K562 (cell line): ENCODE data around the gene CCDC60. TPM values are rescaled to one million over a fixed set of nuclear protein-coding genes. Genes with fewer than 3 reads are reported as not detected.

Experiments used
- ATAC-seq: fragments of 200-7000 bp; cut with Tn5 transposase; 3 replicates; pipeline ENCODE4 v1.9.1; 2020; ENCODE audit warnings: moderate library complexity
- BruUV-seq: library from RNA; stranded (reverse); fragments of 400-500 nt; replicated peaks from 2 replicates; lab custom pipeline; 2021; lab: Mats Ljungman, UMichigan
- CTCF ChIA-PET: fragments of 300-600 bp; formaldehyde crosslinking; extraction: SDS; loops from one replicate; lab custom pipeline; 2021; ENCODE audit warnings: low intra/inter-chr PET ratio; lab: Yijun Ruan, JAX
- POLR2A ChIA-PET: fragments of 300-600, 350-650 bp; sonication (Branson Sonifier 250); formaldehyde crosslinking; extraction: SDS; loops from one replicate; lab custom pipeline; 2021; ENCODE audit warnings: antibody characterized with exemption, inconsistent platforms; lab: Yijun Ruan, JAX
- DNase-seq, 4 experiments: peaks; one replicate each; pipeline versions ENCODE4 v3.0.0 to v3.0.0-alpha.2; 2011 to 2018; ENCODE audit warnings: low spot score in 3 of 4, mixed read lengths in 3 of 4; ENCODE audit errors: extremely low read depth in 1 of 4
- FAIRE-seq: peaks from 2 replicates; lab custom pipeline; 2011; peaks lifted over from hg19 to GRCh38; lab: Jason Lieb, UNC
- H2AFZ ChIP-seq: 2 replicates; pipeline ENCODE4 v1.6.0; 2011; ENCODE audit warnings: low read depth, low read length, control low read depth, inconsistent platforms
- H3K27ac ChIP-seq: fragments of 200-600 bp; 3 replicates; pipeline ENCODE4 v1.8.0; 2011; ENCODE audit warnings: low read depth, mild to moderate bottlenecking, control low read depth, inconsistent platforms, low read length, moderate library complexity, mixed read lengths; ENCODE audit errors: extremely low read depth
- H3K27me3 ChIP-seq, 2 experiments: fragments of 300-600 bp in 1 of 2; 2 replicates in 1 of 2; 3 replicates in 1 of 2; pipeline versions ENCODE4 v1.6.0 to v1.8.0; 2011; ENCODE audit warnings: inconsistent platforms in 2 of 2, low read length in 2 of 2, mild to moderate bottlenecking in 1 of 2, mixed read lengths in 1 of 2, moderate library complexity in 1 of 2; ENCODE audit not compliant: control insufficient read depth in 2 of 2, insufficient read depth in 2 of 2
- H3K36me3 ChIP-seq: fragments of 300-600 bp; 3 replicates; pipeline ENCODE4 v1.8.0; 2011; ENCODE audit warnings: mild to moderate bottlenecking, low read length, inconsistent platforms; ENCODE audit not compliant: control insufficient read depth, insufficient read depth
- H3K4me1 ChIP-seq, 2 experiments: fragments of 200-600 bp in 1 of 2; replicated peaks in 1 of 2; 2 replicates in 1 of 2; 3 replicates in 1 of 2; pipeline versions ENCODE4 v1.5.1 to v1.8.0; 2011; ENCODE audit warnings: inconsistent platforms in 2 of 2, low read length in 2 of 2, mild to moderate bottlenecking in 1 of 2, mixed read lengths in 1 of 2, moderate library complexity in 1 of 2; ENCODE audit not compliant: control insufficient read depth in 2 of 2, insufficient read depth in 2 of 2
- H3K4me2 ChIP-seq: 2 replicates; pipeline ENCODE4 v1.6.1; 2011; ENCODE audit warnings: low read length, control low read depth, inconsistent platforms, mixed read lengths; ENCODE audit not compliant: insufficient read depth
- H3K4me3 ChIP-seq: fragments of 200-600 bp; sonication (generic), shearing (Covaris generic); 2 replicates; pipeline ENCODE4 v1.5.1; 2016; ENCODE audit warnings: control low read depth, inconsistent platforms
- H3K79me2 ChIP-seq: fragments of 200-600 bp; 3 replicates; pipeline ENCODE4 v1.8.0; 2011; ENCODE audit warnings: low read length, inconsistent platforms; ENCODE audit not compliant: control insufficient read depth, insufficient read depth
- H3K9ac ChIP-seq, 2 experiments: 2 replicates each; pipeline versions ENCODE4 v1.6.0 to v1.6.1; 2011; ENCODE audit warnings: low read depth in 2 of 2, low read length in 2 of 2, control low read depth in 1 of 2, inconsistent platforms in 1 of 2, mild to moderate bottlenecking in 1 of 2, mixed read lengths in 1 of 2; ENCODE audit not compliant: insufficient read depth in 1 of 2
- H3K9me1 ChIP-seq: one replicate; pipeline ENCODE4 v1.6.0; 2011; ENCODE audit warnings: inconsistent platforms, mild to moderate bottlenecking, low read length, moderate library complexity; ENCODE audit not compliant: control insufficient read depth, insufficient read depth
- H3K9me3 ChIP-seq: replicated peaks from 2 replicates; pipeline ENCODE4 v1.5.1; 2011; ENCODE audit warnings: low read depth, low read length, inconsistent platforms; ENCODE audit not compliant: control insufficient read depth, insufficient read depth
- H4K20me1 ChIP-seq: replicated peaks from 2 replicates; pipeline ENCODE4 v1.6.1; 2011; ENCODE audit warnings: low read length, inconsistent platforms, mixed read lengths; ENCODE audit not compliant: control insufficient read depth, insufficient read depth
- CREBBP ChIP-seq: IDR thresholded peaks from one replicate; pipeline ENCODE4 v1.6.1; 2012; ENCODE audit warnings: low read depth, mild to moderate bottlenecking, control low read depth, inconsistent platforms, low read length
- GTF3C2 ChIP-seq: IDR thresholded peaks from 3 replicates; pipeline ENCODE4 v1.6.1; 2011; ENCODE audit warnings: borderline replicate concordance, mild to moderate bottlenecking, moderate library complexity; ENCODE audit not compliant: insufficient read length; ENCODE audit errors: extremely low read depth
- MAFG ChIP-seq: fragments of 450-650 bp; conservative IDR thresholded peaks from 2 replicates; pipeline ENCODE4 v1.6.1; 2016; ENCODE audit warnings: missing genetic modification characterization, missing compliant biosample characterization
- MNT ChIP-seq, 2 experiments: fragments of 450-650 bp; conservative IDR thresholded peaks; 2 replicates each; pipeline ENCODE4 v1.6.1; 2017; ENCODE audit warnings: mild to moderate bottlenecking in 2 of 2, moderate library complexity in 2 of 2
- NR0B1 ChIP-seq: fragments of 450-650 bp; IDR thresholded peaks from one replicate; pipeline ENCODE4 v1.6.1; 2018; ENCODE audit warnings: mild to moderate bottlenecking, moderate library complexity; ENCODE audit not compliant: partially characterized antibody
- NR2C1 ChIP-seq, 2 experiments: fragments of 450-650 bp; IDR thresholded peaks; 2 replicates each; pipeline ENCODE4 v1.6.1; 2017; ENCODE audit warnings: mild to moderate bottlenecking in 2 of 2, antibody characterized with exemption in 1 of 2, inconsistent platforms in 1 of 2, missing compliant biosample characterization in 1 of 2, missing genetic modification characterization in 1 of 2
- POLR2A ChIP-seq: fragments of 450-650 bp; conservative IDR thresholded peaks from 2 replicates; pipeline ENCODE4 v1.6.1; 2016
- RBM22 ChIP-seq: fragments of 200-400 bp; formaldehyde crosslinking; IDR thresholded peaks from 2 replicates; pipeline ENCODE4 v1.6.1; 2018; ENCODE audit warnings: low read length, low read depth; ENCODE audit not compliant: poor library complexity, severe bottlenecking
- SRSF9 ChIP-seq: fragments of 200-400 bp; formaldehyde crosslinking; IDR thresholded peaks from 2 replicates; pipeline ENCODE4 v1.6.1; 2017; ENCODE audit warnings: low read depth, low read length, borderline replicate concordance
- TCFL5 ChIP-seq: fragments of 250-450 bp; sonication (Bioruptor Pico); conservative IDR thresholded peaks from 2 replicates; pipeline ENCODE4 v1.6.1; 2021; ENCODE audit warnings: mild to moderate bottlenecking, moderate library complexity, matching md5 sums
- TEAD2 ChIP-seq: fragments of 450-650 bp; IDR thresholded peaks from 2 replicates; pipeline ENCODE4 v1.6.1; 2016; ENCODE audit warnings: missing genetic modification characterization, control low read depth, missing compliant biosample characterization
- XRCC5 ChIP-seq: fragments of 200-400 bp; formaldehyde crosslinking; IDR thresholded peaks from 2 replicates; pipeline ENCODE4 v1.6.1; 2017; ENCODE audit warnings: low read depth, mild to moderate bottlenecking, low read length
- ZNF239 ChIP-seq: fragments of 250-450 bp; sonication (Bioruptor Pico); IDR thresholded peaks from 2 replicates; pipeline ENCODE4 v1.4.0; 2020; ENCODE audit warnings: mild to moderate bottlenecking
- ZNF408 ChIP-seq: fragments of 250-450 bp; sonication (Bioruptor Pico); IDR thresholded peaks from 2 replicates; pipeline ENCODE4 v1.4.0; 2020; ENCODE audit warnings: low read depth, mild to moderate bottlenecking, moderate library complexity
- ZNF511 ChIP-seq: sonication (generic); formaldehyde crosslinking; IDR thresholded peaks from 2 replicates; pipeline ENCODE4 v1.8.0; 2022; ENCODE audit warnings: mild to moderate bottlenecking, missing genetic modification reagents
- ZNF584 ChIP-seq: fragments of 200-800 bp; sonication (Bioruptor generic); IDR thresholded peaks from 2 replicates; pipeline ENCODE4 v1.6.1; 2016; ENCODE audit warnings: low read depth, mild to moderate bottlenecking, missing genetic modification characterization, missing compliant biosample characterization
- WGBS: fragments of 100-300 bp; shearing (Covaris generic); methylation state at CpG from one replicate; pipeline ENCODE4 v1.1.6; 2016; ENCODE audit warnings: low coverage, mixed read lengths; ENCODE audit not compliant: insufficient coverage; ENCODE audit errors: missing lambda C conversion rate; 5-methylcytosine and 5-hydroxymethylcytosine counted together
- in situ Hi-C: fragments of 300-500 bp; cut with MboI; formaldehyde crosslinking; loops from 4 replicates; pipeline ENCODE4 v1.15.0; 2018; ENCODE audit warnings: inconsistent platforms, mixed read lengths
- intact Hi-C: fragments of 100-400 bp; cut with micrococcal nuclease; formaldehyde crosslinking; loops from 2 replicates; pipeline ENCODE4 v1.14.2; 2022
- polyA plus RNA-seq, 8 experiments: library from polyadenylated mRNA; depleted of rRNA in 4 of 8; stranded (reverse) in 5 of 8; unstranded in 3 of 8; fragments of >200 nt; fragmentation: Nextera tagmentation in 2 of 8; fragmentation: Illumina TruSeq in 1 of 8; extraction: Ambion mirVana in 2 of 8; extraction: Trizol in 1 of 8; gene quantifications; 2 replicates each; pipeline versions ENCODE4 v1.2.1 to v1.2.3, GENCODE V29; 2011 to 2014; ENCODE audit warnings: inconsistent platforms in 1 of 8, missing spikeins in 1 of 8
- total RNA-seq, 7 experiments: library from RNA; depleted of rRNA in 6 of 7; stranded (reverse); fragments of >200 nt in 6 of 7; fragmentation: Illumina TruSeq in 2 of 7; extraction: Trizol in 2 of 7; gene quantifications; 2 replicates each; pipeline versions ENCODE4 v1.2.1 to v1.2.3, GENCODE V29; 2011 to 2021; ENCODE audit warnings: low replicate concordance in 1 of 7

CCDC60 gene
- total and polyA plus RNA-seq, 9 of the 15 experiments (the other 6 are each of a cell fraction or from before 2014, with no cell fraction given), result not detected

GRCh38 chr12:119576915-119577314 is 242.4 kb downstream of the CCDC60 start (continued):
- TF ChIP-seq NR2C1 (IDR thresholded peaks at IDR 0.05) (no peak), NR2C1 (tag; IDR thresholded peaks at IDR 0.05) (no peak), ZNF511 (CRISPR knock-in tag) (no peak)

GRCh38 chr12:119578112-119578511 is 243.6 kb downstream of the CCDC60 start:
- CTCF ChIA-PET, result no interaction called here
- Histone ChIP-seq H3K9ac (no peak overlapping the region), H4K20me1 (no peaks in the 10 kb centered on the region), H3K9me3 (no peaks in the 10 kb centered on the region), H3K4me1 (no peaks in the 10 kb centered on the region), H3K9me1 (no peaks in the 10 kb centered on the region), H3K4me2 (no peak overlapping the region), H3K27ac (no peak overlapping the region), H2AFZ (no peak overlapping the region), H3K4me3 (no peak overlapping the region), H3K79me2 (no peaks in the 10 kb centered on the region), H3K36me3 (no peaks in the 10 kb centered on the region), H3K27me3 (no peaks in the 10 kb centered on the region; a peak in 2 of 5 replicates)
- no peak for DNase-seq
- ATAC-seq, result no peak
- whole genome bisulfite sequencing, result 5% methylated on average over 2 of the region's 2 CpGs
- FAIRE-seq, result no peak
- TF ChIP-seq ZNF584 (CRISPR knock-in tag), result no peak
- no peak for TF ChIP-seq RBM22
- TF ChIP-seq MNT (conservative IDR thresholded peaks at IDR 0.05), result no peak
- no peak for TF ChIP-seq XRCC5
- TF ChIP-seq SRSF9, result no peak
- TF ChIP-seq ZNF408 (CRISPR knock-in tag), result no peak
- no peak for TF ChIP-seq TCFL5 (CRISPR knock-in tag)
- no peak for TF ChIP-seq NR0B1
- TF ChIP-seq MAFG (tag), result no peak
- TF ChIP-seq TEAD2 (tag), result no peak
- no peak for TF ChIP-seq CREBBP
- no peak for TF ChIP-seq POLR2A
- TF ChIP-seq ZNF239, result no peak
- TF ChIP-seq GTF3C2, result no peak
- in situ Hi-C loops (no loop called here), intact Hi-C loops (no loop called here)
- POLR2A ChIA-PET, result no interaction called here
- BruUV-seq, result no TSS peak
